Large intestine (tissue), 3 donors: Measurements from ENCODE around the gene CAPN3. TPM values are rescaled to one million over a fixed set of nuclear protein-coding genes. Genes with fewer than 3 reads are reported as not detected.
A peak's percentile ranks its signal among the peaks of the same experiment; 100 is the strongest.

Source experiments
- DNase-seq, 2 donors: peaks; one replicate each; pipeline versions ENCODE4 v3.0.0 to v3.0.0-alpha.2; 2013
- H3K27ac ChIP-seq: one replicate; pipeline ENCODE4 v1.5.1; 2013; ENCODE audit warnings: low read length
- H3K27me3 ChIP-seq: 2 replicates; pipeline ENCODE4 v1.6.1; 2013; ENCODE audit warnings: low read length; ENCODE audit not compliant: control insufficient read depth, insufficient read depth
- H3K36me3 ChIP-seq: 2 replicates; pipeline ENCODE4 v1.6.1; 2013; ENCODE audit warnings: low read length; ENCODE audit not compliant: control insufficient read depth, insufficient read depth
- H3K4me1 ChIP-seq: one replicate; pipeline ENCODE4 v1.6.1; 2013; ENCODE audit warnings: low read length; ENCODE audit not compliant: control insufficient read depth, insufficient read depth
- H3K4me3 ChIP-seq: one replicate; pipeline ENCODE4 v1.5.1; 2013; ENCODE audit warnings: low read length
- H3K9me3 ChIP-seq: one replicate; pipeline ENCODE4 v1.6.1; 2013; ENCODE audit warnings: mild to moderate bottlenecking, low read depth, low read length, moderate library complexity; ENCODE audit not compliant: control insufficient read depth
- WGBS: methylation state at CpG from one replicate; pipeline ENCODE4 v1.1.5; 2013; ENCODE audit warnings: low lambda C conversion rate; ENCODE audit not compliant: insufficient coverage; 5-methylcytosine and 5-hydroxymethylcytosine counted together
- polyA plus RNA-seq: library from polyadenylated mRNA; unstranded; fragments of 120-200 nt; gene quantifications from one replicate; pipeline ENCODE4 v1.2.1, GENCODE V29; 2013

Gene CAPN3
- polyA plus RNA-seq, 1 donor = 229 TPM

DNA sequence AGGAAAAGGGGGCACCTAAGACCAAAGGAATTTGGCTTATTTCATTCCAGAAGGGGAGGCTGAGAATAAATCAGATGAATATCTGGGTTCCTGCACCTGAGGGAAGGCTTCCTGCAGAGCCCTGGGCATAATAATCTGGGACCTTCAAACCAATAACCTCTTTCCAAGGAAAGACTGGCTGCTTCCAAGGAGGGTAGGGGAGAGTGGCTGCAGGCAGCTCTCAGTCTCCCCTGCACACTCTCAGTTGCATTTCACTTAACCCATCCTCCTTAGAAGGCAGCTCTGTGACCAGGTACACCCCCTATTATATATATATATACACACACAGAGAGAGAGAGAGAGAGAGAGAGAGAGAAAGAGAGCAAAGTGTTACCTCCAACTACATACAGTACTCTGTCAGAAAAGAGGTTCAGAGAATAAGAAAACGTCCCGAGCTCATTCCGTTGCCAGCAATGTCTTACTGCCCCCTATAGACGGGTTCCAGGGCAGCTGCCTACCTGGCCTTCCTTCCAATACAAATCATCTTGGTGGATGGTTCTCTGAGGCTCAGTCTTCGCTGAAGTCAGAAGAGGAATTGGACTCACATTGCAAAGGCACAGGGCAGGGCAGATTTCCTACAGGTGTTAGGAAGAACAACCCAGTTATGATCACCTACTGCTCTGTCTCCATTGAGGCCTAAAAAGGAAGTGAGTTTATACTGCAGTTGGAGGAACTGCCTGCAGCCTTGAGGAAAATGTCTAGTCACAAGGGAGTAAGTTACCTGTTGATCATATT, 26.1 kb downstream of the CAPN3 start:
- Histone ChIP-seq H3K27me3 (no peaks in the 10 kb centered on the region), H3K4me1 (no peaks in the 10 kb centered on the region), H3K9me3 (no peaks in the 10 kb centered on the region), H3K27ac (no peak overlapping the region), H3K4me3 (no peak overlapping the region), H3K36me3 (peaks cover 2% of the 10 kb centered on the region)
- 20% methylated on average over 1 of the region's 5 CpGs for WGBS
- DNase-seq = peak in 1 of 2 donors; percentile 66

DNA sequence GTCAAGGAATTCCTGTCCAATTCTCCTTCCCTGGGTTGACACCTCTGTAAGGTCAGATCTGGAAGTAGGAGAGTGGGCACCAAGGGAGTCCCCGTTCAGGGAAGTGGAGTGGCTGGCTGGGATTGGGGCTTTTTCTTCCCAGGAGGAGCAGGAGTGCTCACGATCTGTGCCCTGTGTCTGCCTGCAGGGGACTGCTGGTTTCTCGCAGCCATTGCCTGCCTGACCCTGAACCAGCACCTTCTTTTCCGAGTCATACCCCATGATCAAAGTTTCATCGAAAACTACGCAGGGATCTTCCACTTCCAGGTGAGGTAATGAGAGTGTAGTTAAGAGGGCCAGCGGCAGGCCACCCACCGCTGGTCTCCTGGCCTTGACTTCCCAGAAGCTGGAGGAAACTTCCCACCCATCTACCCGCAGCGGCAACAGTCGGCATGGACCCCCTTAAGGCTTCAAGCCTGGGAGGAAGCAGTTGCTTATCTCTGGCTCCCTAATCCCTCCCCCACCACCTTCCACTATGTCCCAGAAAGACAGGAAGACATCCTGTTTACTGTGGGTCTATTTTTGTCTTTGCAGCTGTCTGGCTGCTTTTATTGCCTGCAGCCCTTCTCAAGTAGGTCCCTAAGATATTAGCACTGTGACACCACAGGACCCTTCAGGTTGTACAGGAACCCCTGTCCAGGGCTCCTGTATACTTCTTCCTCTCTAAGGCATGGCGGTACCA, 26.8 kb downstream of the CAPN3 start:
- Histone ChIP-seq H3K9me3 (no peaks in the 10 kb centered on the region), H3K27me3 (no peaks in the 10 kb centered on the region), H3K4me1 (peaks cover under 1% of the 10 kb centered on the region), H3K4me3 (no peak overlapping the region), H3K36me3 (peaks cover 2% of the 10 kb centered on the region), H3K27ac (no peak overlapping the region)
- peak in 1 of 2 donors; percentile 26 for DNase-seq
- no CpG with 5 or more reads among the region's 12 CpGs for WGBS

DNA sequence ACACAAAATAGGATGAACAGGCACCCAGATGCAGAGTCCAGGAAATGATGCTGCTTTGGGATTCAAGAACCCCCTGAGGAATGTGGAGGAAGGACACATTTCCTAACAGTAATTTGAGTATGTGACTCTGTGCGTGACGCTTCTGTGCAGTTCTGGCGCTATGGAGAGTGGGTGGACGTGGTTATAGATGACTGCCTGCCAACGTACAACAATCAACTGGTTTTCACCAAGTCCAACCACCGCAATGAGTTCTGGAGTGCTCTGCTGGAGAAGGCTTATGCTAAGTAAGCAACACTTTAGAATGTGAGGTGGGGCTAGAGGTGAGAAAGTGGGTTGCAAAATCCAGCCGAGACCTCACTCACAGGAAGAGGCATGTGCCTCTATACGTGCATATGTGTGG, 28.3 kb downstream of the CAPN3 start:
- Histone ChIP-seq H3K9me3 (no peaks in the 10 kb centered on the region), H3K27me3 (no peaks in the 10 kb centered on the region), H3K27ac (no peak overlapping the region), H3K36me3 (peaks cover 2% of the 10 kb centered on the region), H3K4me3 (no peak overlapping the region), H3K4me1 (peaks cover 11% of the 10 kb centered on the region)
- WGBS = no CpG with 5 or more reads among the region's 8 CpGs
- DNase-seq = no peak

DNA sequence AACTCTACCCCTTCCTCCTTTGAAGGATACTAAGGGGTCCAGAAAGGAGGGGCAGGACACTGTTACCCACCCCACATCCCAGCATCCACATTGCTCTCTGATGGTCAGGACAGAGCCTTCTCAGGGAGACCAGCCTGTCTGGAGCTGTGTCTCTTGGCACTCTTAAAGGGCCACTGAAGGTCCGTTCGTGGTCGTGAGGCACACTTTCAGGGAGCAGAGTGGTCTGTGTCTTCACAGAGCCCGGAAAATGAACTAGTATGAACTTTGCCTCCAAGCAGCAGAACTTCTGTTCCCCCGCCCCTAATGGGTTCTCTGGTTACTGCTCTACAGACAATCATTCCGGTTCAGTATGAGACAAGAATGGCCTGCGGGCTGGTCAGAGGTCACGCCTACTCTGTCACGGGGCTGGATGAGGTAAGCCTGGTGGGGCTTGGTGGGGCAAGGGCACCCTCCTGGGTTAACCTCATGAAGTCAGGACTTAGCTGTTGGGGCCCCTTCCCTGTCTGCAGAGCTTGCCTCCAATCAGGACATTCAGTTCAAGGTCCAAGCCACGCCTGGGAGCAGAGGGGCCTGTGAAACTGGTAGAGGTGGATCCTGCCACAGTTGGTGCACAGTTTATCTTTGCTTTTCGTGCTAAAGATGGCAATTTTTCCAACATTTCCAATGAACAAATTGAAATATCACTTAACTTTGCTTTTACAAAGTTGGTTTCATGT, 33.2 kb downstream of the CAPN3 start:
- no peaks in the 10 kb centered on the region for H3K36me3 ChIP-seq
- no peaks in the 10 kb centered on the region for H3K27me3 ChIP-seq
- DNase-seq = peak; percentile 98 to 99
- 0% methylated on average over 1 of the region's 11 CpGs for WGBS
- H3K4me1 ChIP-seq = peaks cover 53% of the 10 kb centered on the region
- H3K4me3 ChIP-seq = peak overlapping the region; percentile 1
- H3K27ac ChIP-seq = peak overlapping the region; percentile 95
- no peaks in the 10 kb centered on the region for H3K9me3 ChIP-seq

DNA sequence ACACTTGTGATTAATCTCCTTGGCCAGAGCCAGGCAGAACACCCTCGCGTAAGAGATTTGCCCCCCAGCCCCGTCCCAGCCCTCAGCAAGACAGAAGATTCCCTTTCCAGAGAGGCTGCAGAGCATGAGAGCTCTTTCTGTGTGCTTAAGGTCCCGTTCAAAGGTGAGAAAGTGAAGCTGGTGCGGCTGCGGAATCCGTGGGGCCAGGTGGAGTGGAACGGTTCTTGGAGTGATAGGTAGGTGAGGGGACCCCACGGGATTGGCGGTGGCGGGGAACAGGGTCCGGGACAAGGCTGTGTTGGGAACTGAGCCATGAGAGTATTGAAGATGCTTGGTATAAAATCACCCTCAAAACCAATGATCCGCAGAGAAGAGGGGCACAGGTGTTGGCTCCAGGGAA, 34.8 kb downstream of the CAPN3 start:
- peak overlapping the region; percentile 91 for H3K27ac ChIP-seq

DNA sequence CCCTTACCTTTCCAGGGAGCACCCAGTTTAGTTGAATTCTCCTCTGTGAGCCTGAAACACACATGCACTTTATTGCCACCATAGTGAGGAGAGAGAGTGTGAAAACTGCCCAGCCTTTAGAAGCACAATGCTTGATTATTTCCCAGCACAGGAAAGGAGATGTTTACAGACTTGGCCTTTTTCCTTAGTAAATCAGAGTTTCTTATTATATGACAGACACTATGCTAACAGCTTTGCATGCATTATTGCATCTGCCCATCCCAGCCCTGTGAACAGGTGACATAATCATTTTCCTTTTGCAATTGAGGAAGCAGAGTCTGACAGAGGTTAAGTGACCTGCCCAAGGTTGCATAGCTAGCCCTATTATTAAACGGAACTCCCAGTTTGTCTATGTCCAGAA, 36.5 kb downstream of the CAPN3 start:
- Histone ChIP-seq H3K36me3 (peaks cover 15% of the 10 kb centered on the region), H3K27ac (peak overlapping the region; percentile 91), H3K9me3 (no peaks in the 10 kb centered on the region), H3K4me3 (no peak overlapping the region), H3K4me1 (peaks cover 53% of the 10 kb centered on the region), H3K27me3 (no peaks in the 10 kb centered on the region)
- 50% methylated on average over 1 of the region's 1 CpG for WGBS
- DNase-seq = peak; percentile 51 to 76

More for the DNA sequence above, 34.8 kb downstream of the CAPN3 start:
- Histone ChIP-seq H3K27me3 (no peaks in the 10 kb centered on the region), H3K4me1 (peaks cover 53% of the 10 kb centered on the region), H3K36me3 (peaks cover 2% of the 10 kb centered on the region), H3K4me3 (no peak overlapping the region), H3K9me3 (no peaks in the 10 kb centered on the region)
- peak in 1 of 2 donors; percentile 79 for DNase-seq
- no CpG with 5 or more reads among the region's 13 CpGs for WGBS

DNA sequence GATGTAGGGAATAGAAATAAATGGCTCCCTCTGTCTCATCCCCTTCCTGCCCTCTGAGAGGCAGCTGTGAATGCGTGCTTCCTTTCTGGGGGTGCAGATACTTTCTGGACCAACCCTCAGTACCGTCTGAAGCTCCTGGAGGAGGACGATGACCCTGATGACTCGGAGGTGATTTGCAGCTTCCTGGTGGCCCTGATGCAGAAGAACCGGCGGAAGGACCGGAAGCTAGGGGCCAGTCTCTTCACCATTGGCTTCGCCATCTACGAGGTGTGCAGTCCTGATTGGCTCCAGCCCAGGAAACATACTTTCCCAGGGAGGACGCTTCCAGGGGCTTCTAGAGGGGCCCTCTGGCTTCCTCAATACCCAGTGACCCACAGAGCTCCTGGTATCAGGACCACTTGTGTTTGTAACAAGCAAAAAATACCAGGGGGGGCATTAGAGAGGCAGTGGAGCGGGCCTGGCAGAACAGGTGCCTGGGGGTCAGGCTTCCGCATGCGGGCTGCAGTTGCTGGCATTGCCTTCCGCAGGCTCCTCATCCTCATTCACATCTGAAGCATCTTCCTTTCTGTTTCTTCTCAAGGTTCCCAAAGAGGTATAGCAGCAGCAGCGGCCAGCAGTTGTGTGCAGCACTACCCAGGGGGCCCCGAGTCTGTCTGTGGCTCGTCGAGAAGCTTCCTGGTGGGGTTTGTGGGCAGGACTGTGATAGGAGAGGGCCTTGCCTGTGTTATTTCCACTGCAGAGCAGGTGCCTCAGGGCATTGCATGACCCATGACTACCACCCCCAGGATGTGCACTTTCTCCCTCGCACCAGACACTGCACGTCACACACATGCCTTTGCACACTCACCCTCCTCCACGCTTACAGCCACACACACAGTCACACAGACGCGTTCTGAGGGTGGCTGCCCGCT, 42.5 kb downstream of the CAPN3 start:
- WGBS = no CpG with 5 or more reads among the region's 24 CpGs
- H3K4me1 ChIP-seq = peaks cover 28% of the 10 kb centered on the region
- H3K4me3 ChIP-seq = no peak overlapping the region
- H3K27me3 ChIP-seq = no peaks in the 10 kb centered on the region
- no peaks in the 10 kb centered on the region for H3K9me3 ChIP-seq
- H3K27ac ChIP-seq = no peak overlapping the region
- peaks cover 41% of the 10 kb centered on the region for H3K36me3 ChIP-seq
- DNase-seq = no peak

DNA sequence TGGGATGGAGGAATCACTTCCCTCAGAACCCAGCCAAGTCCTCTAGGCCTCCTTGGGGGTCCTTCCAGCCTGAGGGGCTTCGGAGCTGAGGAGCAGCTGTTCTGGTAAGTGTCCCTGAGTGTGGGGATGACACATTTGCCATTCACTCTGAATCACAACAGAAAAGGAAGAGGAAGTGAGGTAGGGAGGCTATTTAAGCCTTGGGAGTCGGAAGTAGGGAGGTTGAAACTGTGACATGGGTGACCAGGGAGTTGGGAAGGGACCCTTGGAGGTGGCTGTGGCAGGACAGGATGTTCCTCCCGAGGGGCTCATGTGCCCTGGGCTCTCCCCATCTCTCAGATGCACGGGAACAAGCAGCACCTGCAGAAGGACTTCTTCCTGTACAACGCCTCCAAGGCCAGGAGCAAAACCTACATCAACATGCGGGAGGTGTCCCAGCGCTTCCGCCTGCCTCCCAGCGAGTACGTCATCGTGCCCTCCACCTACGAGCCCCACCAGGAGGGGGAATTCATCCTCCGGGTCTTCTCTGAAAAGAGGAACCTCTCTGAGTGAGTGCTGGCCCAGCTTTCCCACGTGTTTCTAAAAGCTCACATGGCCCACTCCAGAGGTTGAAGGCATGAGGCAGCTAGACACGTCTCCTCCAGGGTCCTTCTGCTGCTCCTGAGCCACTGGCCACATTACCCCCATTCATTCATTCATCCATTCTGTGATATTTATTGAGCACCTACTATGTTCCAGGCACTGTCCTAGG, 43.3 kb downstream of the CAPN3 start:
- peaks cover 25% of the 10 kb centered on the region for H3K4me1 ChIP-seq
- no peaks in the 10 kb centered on the region for H3K27me3 ChIP-seq

DNA sequence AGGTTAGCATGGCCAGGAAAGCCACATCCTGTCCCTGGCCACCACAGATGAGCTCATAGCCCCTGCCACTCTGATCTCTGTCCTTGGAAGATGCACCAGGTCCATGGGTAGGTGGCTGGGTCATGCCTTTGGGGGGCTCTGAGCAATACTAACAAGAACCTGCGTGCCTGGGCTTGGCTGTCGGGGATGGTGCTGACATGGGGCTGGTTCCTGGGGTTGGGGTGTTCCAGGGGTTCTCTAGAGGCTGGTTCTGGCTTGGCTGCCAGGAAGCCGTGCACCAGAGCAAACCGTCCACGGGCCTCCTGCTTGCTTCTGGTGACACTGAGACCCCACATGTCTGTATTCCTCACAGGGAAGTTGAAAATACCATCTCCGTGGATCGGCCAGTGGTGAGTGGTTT, 44.1 kb downstream of the CAPN3 start:
- Histone ChIP-seq H3K4me1 (peaks cover 33% of the 10 kb centered on the region), H3K36me3 (peaks cover 41% of the 10 kb centered on the region), H3K9me3 (no peaks in the 10 kb centered on the region), H3K27me3 (no peaks in the 10 kb centered on the region), H3K27ac (peak overlapping the region; percentile 89), H3K4me3 (no peak overlapping the region)
- no peak for DNase-seq
- no CpG with 5 or more reads among the region's 7 CpGs for WGBS

More for the DNA sequence above, 43.3 kb downstream of the CAPN3 start:
- H3K9me3 ChIP-seq = no peaks in the 10 kb centered on the region
- WGBS = no CpG with 5 or more reads among the region's 15 CpGs
- H3K27ac ChIP-seq = no peak overlapping the region
- H3K4me3 ChIP-seq = no peak overlapping the region
- H3K36me3 ChIP-seq = peaks cover 41% of the 10 kb centered on the region
- no peak for DNase-seq
